Measurements from ENCODE around the gene NCCRP1.

GRCh38 chr19:39172700-39173501, 23.9 kb upstream of the NCCRP1 start:
- TF ChIP-seq POLR2A (IDR thresholded peaks at IDR 0.05): no peak
- TF ChIP-seq, protein P1, sequence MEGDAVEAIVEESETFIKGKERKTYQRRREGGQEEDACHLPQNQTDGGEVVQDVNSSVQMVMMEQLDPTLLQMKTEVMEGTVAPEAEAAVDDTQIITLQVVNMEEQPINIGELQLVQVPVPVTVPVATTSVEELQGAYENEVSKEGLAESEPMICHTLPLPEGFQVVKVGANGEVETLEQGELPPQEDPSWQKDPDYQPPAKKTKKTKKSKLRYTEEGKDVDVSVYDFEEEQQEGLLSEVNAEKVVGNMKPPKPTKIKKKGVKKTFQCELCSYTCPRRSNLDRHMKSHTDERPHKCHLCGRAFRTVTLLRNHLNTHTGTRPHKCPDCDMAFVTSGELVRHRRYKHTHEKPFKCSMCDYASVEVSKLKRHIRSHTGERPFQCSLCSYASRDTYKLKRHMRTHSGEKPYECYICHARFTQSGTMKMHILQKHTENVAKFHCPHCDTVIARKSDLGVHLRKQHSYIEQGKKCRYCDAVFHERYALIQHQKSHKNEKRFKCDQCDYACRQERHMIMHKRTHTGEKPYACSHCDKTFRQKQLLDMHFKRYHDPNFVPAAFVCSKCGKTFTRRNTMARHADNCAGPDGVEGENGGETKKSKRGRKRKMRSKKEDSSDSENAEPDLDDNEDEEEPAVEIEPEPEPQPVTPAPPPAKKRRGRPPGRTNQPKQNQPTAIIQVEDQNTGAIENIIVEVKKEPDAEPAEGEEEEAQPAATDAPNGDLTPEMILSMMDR (IDR thresholded peaks at IDR 0.05): no peak

Measured in thyroid gland (tissue), 4 donors.